IMR-90 (cell line): Measurements from ENCODE around the gene POU6F1. TPM values are rescaled to one million over a fixed set of nuclear protein-coding genes. Genes with fewer than 3 reads are reported as not detected.

Experiments used
- ATAC-seq: fragments of 200-7000 bp; cut with Tn5 transposase; 2 replicates; pipeline ENCODE4 v1.9.1; 2020; ENCODE audit warnings: low read depth, mild to moderate bottlenecking, moderate library complexity
- BruUV-seq: library from RNA; stranded (reverse); fragments of 400-500 nt; replicated peaks from 2 replicates; lab custom pipeline; 2021; lab: Mats Ljungman, UMichigan
- CTCF ChIA-PET: fragments of 300-600 bp; formaldehyde crosslinking; extraction: SDS; loops from one replicate; lab custom pipeline; 2021; ENCODE audit warnings: antibody characterized with exemption; lab: Yijun Ruan, JAX
- POLR2A ChIA-PET: fragments of 300-600 bp; sonication (Branson Sonifier 250); formaldehyde crosslinking; loops from one replicate; lab custom pipeline; 2022; ENCODE audit warnings: antibody characterized with exemption; ENCODE audit not compliant: unreplicated experiment; lab: Charles Lee
- DNase-seq: peaks from one replicate; pipeline ENCODE4 v3.0.0; 2013
- H2AFZ ChIP-seq: replicated peaks from 2 replicates; pipeline ENCODE3; 2013; ENCODE audit warnings: low read length, mild to moderate bottlenecking; ENCODE audit not compliant: poor library complexity
- H2AK5ac ChIP-seq: 2 replicates; pipeline ENCODE4 v1.6.1; 2013; ENCODE audit warnings: low read depth, low read length, inconsistent platforms
- H2AK9ac ChIP-seq: replicated peaks from 2 replicates; pipeline ENCODE3; 2013; ENCODE audit warnings: mild to moderate bottlenecking, low read depth, low read length, moderate library complexity; ENCODE audit not compliant: poor library complexity
- H2BK120ac ChIP-seq: 2 replicates; pipeline ENCODE4 v1.6.1; 2013; ENCODE audit warnings: low read depth, low read length, inconsistent platforms
- H2BK15ac ChIP-seq: 3 replicates; pipeline ENCODE4 v1.6.1; 2013; ENCODE audit warnings: low read depth, low read length, inconsistent platforms
- H2BK20ac ChIP-seq: 2 replicates; pipeline ENCODE4 v1.6.1; 2013; ENCODE audit warnings: low read depth, mild to moderate bottlenecking, inconsistent platforms, low read length, moderate library complexity
- H2BK5ac ChIP-seq: 2 replicates; pipeline ENCODE4 v1.6.1; 2013; ENCODE audit warnings: mild to moderate bottlenecking, low read depth, low read length, inconsistent platforms; ENCODE audit not compliant: poor library complexity, severe bottlenecking
- H3K14ac ChIP-seq: replicated peaks from 2 replicates; pipeline ENCODE4 v1.6.1; 2013; ENCODE audit warnings: low read depth, low read length, inconsistent platforms
- H3K18ac ChIP-seq: 2 replicates; pipeline ENCODE4 v1.6.1; 2013; ENCODE audit warnings: low read depth, low read length, control low read depth
- H3K23ac ChIP-seq: 2 replicates; pipeline ENCODE4 v1.6.1; 2013; ENCODE audit warnings: low read depth, low read length, inconsistent platforms
- H3K27ac ChIP-seq: 2 replicates; pipeline ENCODE4 v1.5.1; 2013; ENCODE audit warnings: mild to moderate bottlenecking, control low read depth, low read length; ENCODE audit not compliant: insufficient read depth
- H3K27me3 ChIP-seq: 2 replicates; pipeline ENCODE4 v1.6.1; 2013; ENCODE audit warnings: low read length; ENCODE audit not compliant: control insufficient read depth, insufficient read depth
- H3K36me3 ChIP-seq: 2 replicates; pipeline ENCODE4 v1.6.1; 2013; ENCODE audit warnings: low read length, mixed read lengths; ENCODE audit not compliant: control insufficient read depth, insufficient read depth
- H3K4ac ChIP-seq: 2 replicates; pipeline ENCODE4 v1.6.1; 2013; ENCODE audit warnings: low read depth, low read length, inconsistent platforms
- H3K4me1 ChIP-seq: 2 replicates; pipeline ENCODE4 v1.6.1; 2013; ENCODE audit warnings: low read length, mixed read lengths; ENCODE audit not compliant: control insufficient read depth, insufficient read depth
- H3K4me2 ChIP-seq: 2 replicates; pipeline ENCODE4 v1.6.1; 2013; ENCODE audit warnings: low read depth, mild to moderate bottlenecking, control low read depth, low read length, moderate library complexity
- H3K4me3 ChIP-seq: 2 replicates; pipeline ENCODE4 v1.5.1; 2013; ENCODE audit warnings: low read depth, mild to moderate bottlenecking, control low read depth, low read length, moderate library complexity; ENCODE audit not compliant: insufficient read depth
- H3K56ac ChIP-seq: 2 replicates; pipeline ENCODE4 v1.6.1; 2013; ENCODE audit warnings: low read length, inconsistent platforms; ENCODE audit not compliant: insufficient read depth; ENCODE audit errors: extremely low read depth
- H3K79me1 ChIP-seq, 2 experiments: 2 replicates each; pipeline ENCODE4 v1.6.1; 2013; ENCODE audit warnings: low read length in 2 of 2, inconsistent platforms in 1 of 2, low read depth in 1 of 2
- H3K9ac ChIP-seq: 2 replicates; pipeline ENCODE4 v1.6.1; 2013; ENCODE audit warnings: low read depth, low read length, control low read depth
- H3K9me1 ChIP-seq: 2 replicates; pipeline ENCODE4 v1.6.1; 2013; ENCODE audit warnings: low read length, inconsistent platforms; ENCODE audit not compliant: insufficient read depth
- H3K9me3 ChIP-seq: 2 replicates; pipeline ENCODE4 v1.6.1; 2013; ENCODE audit warnings: low read length; ENCODE audit not compliant: control insufficient read depth, insufficient read depth
- H4K20me1 ChIP-seq: 2 replicates; pipeline ENCODE4 v1.6.1; 2013; ENCODE audit warnings: low read length, inconsistent platforms; ENCODE audit not compliant: insufficient read depth
- H4K5ac ChIP-seq: 2 replicates; pipeline ENCODE4 v1.6.1; 2013; ENCODE audit warnings: mild to moderate bottlenecking, low read depth, low read length, control low read depth
- H4K8ac ChIP-seq, 2 experiments: 2 replicates each; pipeline ENCODE4 v1.6.1; 2013; ENCODE audit warnings: low read depth in 2 of 2, low read length in 2 of 2, control low read depth in 1 of 2, inconsistent platforms in 1 of 2
- H4K91ac ChIP-seq: 2 replicates; pipeline ENCODE4 v1.6.1; 2013; ENCODE audit warnings: low read depth, low read length, inconsistent platforms; ENCODE audit not compliant: insufficient read depth
- BHLHE40 ChIP-seq: fragments of 150-350 bp; IDR thresholded peaks from 2 replicates; pipeline ENCODE4 v1.6.1; 2016; ENCODE audit warnings: mild to moderate bottlenecking, low read depth, low read length
- CEBPB ChIP-seq: IDR thresholded peaks from 2 replicates; pipeline ENCODE4 v1.6.1; 2012; ENCODE audit warnings: low read depth, low read length, improper control_type of control experiment
- CHD1 ChIP-seq: IDR thresholded peaks from 2 replicates; pipeline ENCODE4 v1.6.1; 2012; ENCODE audit warnings: low read depth, low read length, improper control_type of control experiment
- FOS ChIP-seq: fragments of 150-350 bp; IDR thresholded peaks from 2 replicates; pipeline ENCODE4 v1.6.1; 2016; ENCODE audit warnings: low read depth, low read length
- MAFK ChIP-seq: IDR thresholded peaks from 2 replicates; pipeline ENCODE4 v1.6.1; 2012; ENCODE audit warnings: low read depth, low read length, improper control_type of control experiment
- MAZ ChIP-seq: IDR thresholded peaks from 2 replicates; pipeline ENCODE4 v1.6.1; 2012; ENCODE audit warnings: low read depth, mild to moderate bottlenecking, low read length, improper control_type of control experiment, moderate library complexity, borderline replicate concordance
- MXI1 ChIP-seq: IDR thresholded peaks from 2 replicates; pipeline ENCODE4 v1.6.1; 2012; ENCODE audit warnings: low read depth, mild to moderate bottlenecking, low read length, moderate library complexity, borderline replicate concordance
- NFE2L2 ChIP-seq: fragments of 150-350 bp; IDR thresholded peaks from 2 replicates; pipeline ENCODE4 v1.6.1; 2016; ENCODE audit warnings: low read depth, mild to moderate bottlenecking, low read length
- RAD21 ChIP-seq: IDR thresholded peaks from 2 replicates; pipeline ENCODE4 v1.6.1; 2012; ENCODE audit warnings: low read length, improper control_type of control experiment
- RCOR1 ChIP-seq: IDR thresholded peaks from 2 replicates; pipeline ENCODE4 v1.6.1; 2012; ENCODE audit warnings: mild to moderate bottlenecking, low read length, improper control_type of control experiment; ENCODE audit not compliant: insufficient replicate concordance
- RFX5 ChIP-seq: IDR thresholded peaks from 2 replicates; pipeline ENCODE4 v1.8.0; 2012; ENCODE audit warnings: low read depth, mild to moderate bottlenecking, low read length, moderate library complexity
- SMC3 ChIP-seq: fragments of 150-350 bp; IDR thresholded peaks from 2 replicates; pipeline ENCODE4 v1.6.1; 2016; ENCODE audit warnings: low read depth, mild to moderate bottlenecking, antibody characterized with exemption, low read length, moderate library complexity
- whole genome bisulfite sequencing, 2 experiments: methylation state at CpG; one replicate each; pipeline versions ENCODE4 v1.1.5 to v1.1.7; 2013; ENCODE audit warnings: missing lambda C conversion rate in 2 of 2; ENCODE audit not compliant: insufficient read length in 1 of 2; ENCODE audit errors: extremely low coverage in 2 of 2; 5-methylcytosine and 5-hydroxymethylcytosine counted together
- dilution Hi-C: fragments of 300-500 bp; cut with HindIII; formaldehyde crosslinking; loops from one replicate; pipeline ENCODE4 v1.14.3; 2018; ENCODE audit warnings: low sequenced_read_pairs; ENCODE audit not compliant: unreplicated experiment
- in situ Hi-C: fragments of 300-500 bp; cut with MboI; formaldehyde crosslinking; loops from 3 replicates; pipeline ENCODE4 v1.14.3; 2019; ENCODE audit warnings: low sequenced_read_pairs, inconsistent platforms, mixed read lengths
- intact Hi-C: fragments of 100-400 bp; cut with micrococcal nuclease; formaldehyde crosslinking; loops from 2 replicates; pipeline ENCODE4 v1.10.0; 2022
- polyA plus RNA-seq, 3 experiments: library from polyadenylated mRNA; depleted of rRNA; stranded (reverse); fragments of >200 nt; gene quantifications; 2 replicates each; pipeline ENCODE4 v1.2.3, GENCODE V29; 2012; ENCODE audit warnings: low replicate concordance in 1 of 3
- total RNA-seq: library from RNA; depleted of rRNA; stranded (reverse); fragments of >200 nt; gene quantifications from 2 replicates; pipeline ENCODE4 v1.2.3, GENCODE V29; 2012
- TF ChIP-seq, protein P1 (sequence below): fragments of 150-350 bp; IDR thresholded peaks from 2 replicates; pipeline ENCODE4 v1.6.1; 2016; ENCODE audit warnings: low read depth, mild to moderate bottlenecking, low read length, moderate library complexity, borderline replicate concordance
- TF ChIP-seq, protein P2 (sequence below): fragments of 150-350 bp; IDR thresholded peaks from 2 replicates; pipeline ENCODE4 v1.6.1; 2017; ENCODE audit warnings: mild to moderate bottlenecking, antibody characterized with exemption, low read length, low read depth
- TF ChIP-seq, protein P3 (sequence below): conservative IDR thresholded peaks from 2 replicates; pipeline ENCODE4 v1.5.1; 2012; ENCODE audit warnings: mild to moderate bottlenecking, low read depth, low read length, improper control_type of control experiment

Gene POU6F1
- total and polyA plus RNA-seq, 2 of the 4 experiments (the other 2 are of a cell fraction) = 0.90 to 3.6 TPM

DNA sequence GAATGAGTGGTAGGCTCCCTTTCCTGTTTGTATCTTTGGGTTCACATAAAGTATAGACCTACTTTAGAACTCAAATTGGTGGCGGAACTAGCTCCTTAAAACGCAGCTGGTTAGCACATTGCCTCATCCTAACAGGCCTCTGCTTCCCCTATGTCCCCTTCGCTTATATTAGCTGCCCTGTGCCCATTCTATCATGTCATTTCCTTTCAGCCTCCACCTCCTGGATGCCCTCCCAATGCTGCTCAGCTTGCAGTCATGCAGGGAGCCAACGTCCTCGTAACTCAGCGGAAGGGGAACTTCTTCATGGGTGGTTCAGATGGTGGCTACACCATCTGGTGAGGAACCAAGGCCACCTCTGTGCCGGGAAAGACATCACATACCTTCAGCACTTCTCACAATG is 24.3 kb upstream of the POU6F1 start:
- Histone ChIP-seq H3K36me3 (peaks cover 37% of the 10 kb centered on the region), H2BK20ac (no peak overlapping the region), H2BK15ac (no peak overlapping the region), H4K20me1 (peaks cover 9% of the 10 kb centered on the region; the same call in 1 of the 2 replicates), H3K79me1 (peaks cover 29 to 73% of the 10 kb centered on the region in 2 experiments), H3K4me2 (no peak overlapping the region), H3K4ac (no peak overlapping the region), H4K8ac (no peak overlapping the region), H2BK5ac (no peak overlapping the region), H3K4me1 (peaks cover 13% of the 10 kb centered on the region), H3K9me1 (peaks cover 22% of the 10 kb centered on the region), H2AK5ac (peak overlapping the region; percentile 53; the same call in 1 of the 2 replicates), H3K23ac (no peak overlapping the region), H3K9ac (no peak overlapping the region), H2AFZ (no peak overlapping the region), H3K56ac (no peak overlapping the region), H4K5ac (no peak overlapping the region), H3K14ac (no peak overlapping the region), H2AK9ac (no peak overlapping the region), H3K27ac (no peak overlapping the region), H3K4me3 (no peak overlapping the region), H3K9me3 (no peaks in the 10 kb centered on the region), H4K91ac (no peak overlapping the region), H3K27me3 (no peaks in the 10 kb centered on the region), H3K18ac (no peak overlapping the region), H2BK120ac (no peak overlapping the region)
- BruUV-seq = no TSS peak
- CTCF ChIA-PET = no interaction called here
- POLR2A ChIA-PET = no interaction called here
- TF ChIP-seq, protein P1, sequence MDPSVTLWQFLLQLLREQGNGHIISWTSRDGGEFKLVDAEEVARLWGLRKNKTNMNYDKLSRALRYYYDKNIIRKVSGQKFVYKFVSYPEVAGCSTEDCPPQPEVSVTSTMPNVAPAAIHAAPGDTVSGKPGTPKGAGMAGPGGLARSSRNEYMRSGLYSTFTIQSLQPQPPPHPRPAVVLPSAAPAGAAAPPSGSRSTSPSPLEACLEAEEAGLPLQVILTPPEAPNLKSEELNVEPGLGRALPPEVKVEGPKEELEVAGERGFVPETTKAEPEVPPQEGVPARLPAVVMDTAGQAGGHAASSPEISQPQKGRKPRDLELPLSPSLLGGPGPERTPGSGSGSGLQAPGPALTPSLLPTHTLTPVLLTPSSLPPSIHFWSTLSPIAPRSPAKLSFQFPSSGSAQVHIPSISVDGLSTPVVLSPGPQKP = no peak
- TF ChIP-seq BHLHE40 (no peak), SMC3 (no peak), MAFK (no peak), RCOR1 (no peak), RFX5 (no peak), MXI1 (no peak), CEBPB (no peak), MAZ (no peak), NFE2L2 (no peak), FOS (no peak), RAD21 (no peak), CHD1 (no peak)
- TF ChIP-seq, protein P2, sequence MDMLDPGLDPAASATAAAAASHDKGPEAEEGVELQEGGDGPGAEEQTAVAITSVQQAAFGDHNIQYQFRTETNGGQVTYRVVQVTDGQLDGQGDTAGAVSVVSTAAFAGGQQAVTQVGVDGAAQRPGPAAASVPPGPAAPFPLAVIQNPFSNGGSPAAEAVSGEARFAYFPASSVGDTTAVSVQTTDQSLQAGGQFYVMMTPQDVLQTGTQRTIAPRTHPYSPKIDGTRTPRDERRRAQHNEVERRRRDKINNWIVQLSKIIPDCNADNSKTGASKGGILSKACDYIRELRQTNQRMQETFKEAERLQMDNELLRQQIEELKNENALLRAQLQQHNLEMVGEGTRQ = no peak
- TF ChIP-seq, protein P3, sequence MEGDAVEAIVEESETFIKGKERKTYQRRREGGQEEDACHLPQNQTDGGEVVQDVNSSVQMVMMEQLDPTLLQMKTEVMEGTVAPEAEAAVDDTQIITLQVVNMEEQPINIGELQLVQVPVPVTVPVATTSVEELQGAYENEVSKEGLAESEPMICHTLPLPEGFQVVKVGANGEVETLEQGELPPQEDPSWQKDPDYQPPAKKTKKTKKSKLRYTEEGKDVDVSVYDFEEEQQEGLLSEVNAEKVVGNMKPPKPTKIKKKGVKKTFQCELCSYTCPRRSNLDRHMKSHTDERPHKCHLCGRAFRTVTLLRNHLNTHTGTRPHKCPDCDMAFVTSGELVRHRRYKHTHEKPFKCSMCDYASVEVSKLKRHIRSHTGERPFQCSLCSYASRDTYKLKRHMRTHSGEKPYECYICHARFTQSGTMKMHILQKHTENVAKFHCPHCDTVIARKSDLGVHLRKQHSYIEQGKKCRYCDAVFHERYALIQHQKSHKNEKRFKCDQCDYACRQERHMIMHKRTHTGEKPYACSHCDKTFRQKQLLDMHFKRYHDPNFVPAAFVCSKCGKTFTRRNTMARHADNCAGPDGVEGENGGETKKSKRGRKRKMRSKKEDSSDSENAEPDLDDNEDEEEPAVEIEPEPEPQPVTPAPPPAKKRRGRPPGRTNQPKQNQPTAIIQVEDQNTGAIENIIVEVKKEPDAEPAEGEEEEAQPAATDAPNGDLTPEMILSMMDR = no peak
- intact Hi-C loops (no loop called here), dilution Hi-C loops (no loop called here), in situ Hi-C loops (no loop called here)
- 95% methylated on average over 4 of the region's 7 CpGs; no CpG with 5 or more reads in 1 of the 2 experiments for WGBS, 2 experiments
- DNase-seq (no peak), ATAC-seq (no peak)
